CD8-positive, alpha-beta memory T cell (primary cell): ENCODE data around the gene ATXN1. TPM values are rescaled to one million over a fixed set of nuclear protein-coding genes. Genes with fewer than 3 reads are reported as not detected.

Experiments used
- CTCF ChIA-PET: fragments of 350-600 bp; sonication (Branson Sonifier 250); formaldehyde crosslinking; loops from one replicate; lab custom pipeline; 2021; ENCODE audit warnings: antibody characterized with exemption; lab: Charles Lee
- POLR2A ChIA-PET: fragments of 350-600 bp; sonication (Branson Sonifier 250); formaldehyde crosslinking; loops from one replicate; lab custom pipeline; 2021; ENCODE audit warnings: antibody characterized with exemption; lab: Charles Lee
- DNase-seq, 5 donors: peaks; one replicate each; pipeline versions ENCODE4 v3.0.0 to v3.0.0-alpha.2; 2020 to 2022; ENCODE audit warnings: mixed read lengths in 1 of 5
- H3K27ac ChIP-seq: one replicate; pipeline ENCODE4 v1.7.0; 2013; ENCODE audit warnings: low read depth, mild to moderate bottlenecking, low read length, moderate library complexity
- H3K27me3 ChIP-seq: 2 replicates; pipeline ENCODE4 v1.7.0; 2013; ENCODE audit warnings: low read length, mild to moderate bottlenecking; ENCODE audit not compliant: insufficient read depth, poor library complexity, severe bottlenecking
- H3K36me3 ChIP-seq: 2 replicates; pipeline ENCODE4 v1.7.0; 2013; ENCODE audit warnings: mild to moderate bottlenecking, low read length, moderate library complexity; ENCODE audit not compliant: insufficient read depth
- H3K4me1 ChIP-seq: 2 replicates; pipeline ENCODE4 v1.7.0; 2013; ENCODE audit warnings: mild to moderate bottlenecking, low read length, moderate library complexity; ENCODE audit not compliant: insufficient read depth
- H3K4me3 ChIP-seq: 2 replicates; pipeline ENCODE4 v1.7.0; 2013; ENCODE audit warnings: mild to moderate bottlenecking, low read length
- H3K9me3 ChIP-seq: 2 replicates; pipeline ENCODE4 v1.7.0; 2013; ENCODE audit warnings: mild to moderate bottlenecking, low read length
- H3K27ac Mint-ChIP-seq, 8 donors: one replicate each; pipeline ENCODE4 v1.8.0; 2020 to 2021; ENCODE audit warnings: mixed read lengths in 8 of 8, mild to moderate bottlenecking in 6 of 8, inconsistent platforms in 3 of 8, moderate library complexity in 3 of 8
- H3K27me3 Mint-ChIP-seq, 2 donors: one replicate each; pipeline ENCODE4 v1.8.0; 2020 to 2021; ENCODE audit warnings: mixed read lengths in 2 of 2, mild to moderate bottlenecking in 1 of 2, moderate library complexity in 1 of 2
- H3K36me3 Mint-ChIP-seq, 3 donors: one replicate each; pipeline ENCODE4 v1.8.0; 2020 to 2021; ENCODE audit warnings: mixed read lengths in 3 of 3, inconsistent platforms in 1 of 3, mild to moderate bottlenecking in 1 of 3
- H3K4me1 Mint-ChIP-seq, 3 donors: one replicate each; pipeline ENCODE4 v1.8.0; 2020 to 2021; ENCODE audit warnings: mixed read lengths in 3 of 3, inconsistent platforms in 1 of 3, mild to moderate bottlenecking in 1 of 3
- H3K4me3 Mint-ChIP-seq, 7 donors: one replicate each; pipeline ENCODE4 v1.8.0; 2020 to 2021; ENCODE audit warnings: mixed read lengths in 7 of 7, mild to moderate bottlenecking in 6 of 7, moderate library complexity in 4 of 7, inconsistent platforms in 2 of 7
- H3K9me3 Mint-ChIP-seq, 5 donors: one replicate each; pipeline ENCODE4 v1.8.0; 2020 to 2022; ENCODE audit warnings: mixed read lengths in 5 of 5, mild to moderate bottlenecking in 3 of 5, moderate library complexity in 2 of 5, inconsistent platforms in 1 of 5
- polyA plus RNA-seq: library from polyadenylated mRNA; unstranded; fragments of 300-500 nt; fragmentation: Illumina TruSeq; gene quantifications from one replicate; pipeline ENCODE4 v1.2.3, GENCODE V29; 2021
- total RNA-seq, 2 experiments: library from RNA; stranded (reverse); gene quantifications; one replicate each; pipeline ENCODE4 v1.2.3, GENCODE V29; 2021

Gene ATXN1
- total and polyA plus RNA-seq, 3 experiments from 2014 or later = 20.0 to 114 (median 111) TPM

GRCh38 chr6:16737925-16738324 is 23.3 kb downstream of the ATXN1 start:
- ChIA-PET CTCF (interaction anchor here (2.6 kb wide), 1 partner anchor 26 kb away, joined by 7 read pairs; no protein-coding TSS in a partner anchor), POLR2A (interaction anchor here (1.0 kb wide), 1 partner anchor 13 kb away, joined by 3 read pairs; no protein-coding TSS in a partner anchor)
- peak overlapping the region in 7 of 8 donors; percentile 13 to 71 (median 49) for H3K27ac Mint-ChIP-seq
- Histone ChIP-seq H3K27ac (no peak overlapping the region), H3K27me3 (no peaks in the 10 kb centered on the region), H3K9me3 (no peaks in the 10 kb centered on the region), H3K4me3 (no peak overlapping the region), H3K36me3 (no peaks in the 10 kb centered on the region), H3K4me1 (peaks cover 18% of the 10 kb centered on the region)
- DNase-seq = no peak
- no peaks in the 10 kb centered on the region for H3K27me3 Mint-ChIP-seq
- H3K4me3 Mint-ChIP-seq = no peak overlapping the region
- peaks cover 0 to 62% (median 10%) of the 10 kb centered on the region in 3 donors for H3K36me3 Mint-ChIP-seq
- no peaks in the 10 kb centered on the region for H3K9me3 Mint-ChIP-seq
- peaks cover 57 to 91% (median 89%) of the 10 kb centered on the region in 3 donors for H3K4me1 Mint-ChIP-seq

- POLR2A ChIA-PET = interaction anchor here (1.0 kb wide), 1 partner anchor 12 kb away, joined by 3 read pairs; no protein-coding TSS in a partner anchor
- Histone ChIP-seq H3K4me3 (no peak overlapping the region), H3K4me1 (peaks cover 23% of the 10 kb centered on the region), H3K36me3 (no peaks in the 10 kb centered on the region), H3K27me3 (no peaks in the 10 kb centered on the region), H3K9me3 (no peaks in the 10 kb centered on the region), H3K27ac (no peak overlapping the region)
- Mint-ChIP-seq H3K4me3 (no peak overlapping the region), H3K4me1 (peaks cover 57 to 91% (median 89%) of the 10 kb centered on the region in 3 donors), H3K27me3 (no peaks in the 10 kb centered on the region), H3K27ac (peak overlapping the region; percentile 22 to 92 (median 62)), H3K9me3 (no peaks in the 10 kb centered on the region), H3K36me3 (peaks cover 0 to 56% (median 10%) of the 10 kb centered on the region in 3 donors)
- CTCF ChIA-PET = interaction anchor here (1.3 to 2.0 kb wide), 3 partner anchors 10 to 27 kb away, joined by 3 to 8 read pairs (median 6); no protein-coding TSS in a partner anchor
- DNase-seq = no peak
Measured at GRCh38 chr6:16736856-16737775, 24.1 kb downstream of the ATXN1 start.

- Mint-ChIP-seq H3K4me1 (peaks cover 55 to 88% (median 87%) of the 10 kb centered on the region in 3 donors), H3K27ac (peak overlapping the region in 2 of 8 donors; percentile 36 to 75), H3K36me3 (peaks cover 0 to 44% (median 10%) of the 10 kb centered on the region in 3 donors), H3K27me3 (peaks cover 0 to 3% of the 10 kb centered on the region in 2 donors), H3K9me3 (no peaks in the 10 kb centered on the region), H3K4me3 (no peak overlapping the region)
- CTCF ChIA-PET = no interaction called here
- no peaks in the 10 kb centered on the region for H3K27me3 ChIP-seq
- peaks cover 25% of the 10 kb centered on the region for H3K4me1 ChIP-seq
- no peaks in the 10 kb centered on the region for H3K36me3 ChIP-seq
- H3K9me3 ChIP-seq = no peaks in the 10 kb centered on the region
- POLR2A ChIA-PET = no interaction called here
- H3K4me3 ChIP-seq = no peak overlapping the region
- no peak for DNase-seq
- no peak overlapping the region for H3K27ac ChIP-seq
Measured at GRCh38 chr6:16735014-16735413, 26.2 kb downstream of the ATXN1 start.

GRCh38 chr6:16733085-16733484 is 28.2 kb downstream of the ATXN1 start:
- Mint-ChIP-seq H3K4me3 (no peak overlapping the region), H3K36me3 (peaks cover 0 to 36% (median 5%) of the 10 kb centered on the region in 3 donors), H3K4me1 (peaks cover 60 to 90% (median 88%) of the 10 kb centered on the region in 3 donors), H3K9me3 (no peaks in the 10 kb centered on the region), H3K27me3 (peaks cover 0 to 3% of the 10 kb centered on the region in 2 donors), H3K27ac (peak overlapping the region; percentile 76 to 92 (median 84))
- H3K4me3 ChIP-seq = no peak overlapping the region
- DNase-seq = no peak
- H3K4me1 ChIP-seq = peaks cover 37% of the 10 kb centered on the region
- no peak overlapping the region for H3K27ac ChIP-seq
- ChIA-PET CTCF (interaction anchor here (0.8 to 4.4 kb wide), 4 partner anchors 26 to 133 kb away, joined by 3 to 37 read pairs (median 4); partner anchors contain the start of gene ATXN1), POLR2A (interaction anchor here (2.1 to 2.6 kb wide), 2 partner anchors 26 to 28 kb away, joined by 18 to 27 read pairs; partner anchors contain the start of gene ATXN1)
- no peaks in the 10 kb centered on the region for H3K27me3 ChIP-seq
- no peaks in the 10 kb centered on the region for H3K9me3 ChIP-seq
- H3K36me3 ChIP-seq = no peaks in the 10 kb centered on the region

GRCh38 chr6:16731478-16732051 is 29.7 kb downstream of the ATXN1 start:
- Mint-ChIP-seq H3K27ac (peak overlapping the region; percentile 76 to 96 (median 88)), H3K4me3 (peak overlapping the region; percentile 73 to 83 (median 79)), H3K4me1 (peaks cover 58 to 87% (median 84%) of the 10 kb centered on the region in 3 donors), H3K36me3 (peaks cover 0 to 28% (median 5%) of the 10 kb centered on the region in 3 donors), H3K27me3 (peaks cover 0 to 3% of the 10 kb centered on the region in 2 donors), H3K9me3 (no peaks in the 10 kb centered on the region)
- DNase-seq = peak in 2 of 5 donors; percentile 44 to 69
- POLR2A ChIA-PET = interaction anchor here (0.6 to 2.6 kb wide), 7 partner anchors 8 to 425 kb away, joined by 3 to 27 read pairs (median 13); partner anchors contain the start of gene ATXN1
- Histone ChIP-seq H3K36me3 (no peaks in the 10 kb centered on the region), H3K4me3 (no peak overlapping the region), H3K27me3 (no peaks in the 10 kb centered on the region), H3K4me1 (peaks cover 37% of the 10 kb centered on the region), H3K27ac (peak overlapping the region; percentile 21), H3K9me3 (no peaks in the 10 kb centered on the region)
- CTCF ChIA-PET = interaction anchor here (0.7 to 4.4 kb wide), 13 partner anchors 8 to 221 kb away, joined by 3 to 37 read pairs (median 4); partner anchors contain the start of gene ATXN1

GRCh38 chr6:16730738-16731477 is 30.4 kb downstream of the ATXN1 start:
- H3K36me3 Mint-ChIP-seq = peaks cover 0 to 26% (median 5%) of the 10 kb centered on the region in 3 donors
- peaks cover 0 to 3% of the 10 kb centered on the region in 2 donors for H3K27me3 Mint-ChIP-seq
- peak overlapping the region; percentile 73 to 82 (median 74) for H3K4me3 Mint-ChIP-seq
- H3K27ac Mint-ChIP-seq = peak overlapping the region; percentile 36 to 96 (median 88)
- H3K4me3 ChIP-seq = no peak overlapping the region
- peaks cover 37% of the 10 kb centered on the region for H3K4me1 ChIP-seq
- CTCF ChIA-PET = interaction anchor here (1.0 to 4.4 kb wide), 10 partner anchors 9 to 220 kb away, joined by 3 to 37 read pairs (median 6); partner anchors contain the start of gene ATXN1
- POLR2A ChIA-PET = interaction anchor here (0.6 to 2.6 kb wide), 8 partner anchors 9 to 424 kb away, joined by 3 to 27 read pairs (median 10); partner anchors contain the start of gene ATXN1
- peak in 1 of 5 donors; percentile 59 for DNase-seq
- H3K27ac ChIP-seq = peak overlapping the region; percentile 3
- no peaks in the 10 kb centered on the region for H3K27me3 ChIP-seq
- no peaks in the 10 kb centered on the region for H3K36me3 ChIP-seq
- H3K4me1 Mint-ChIP-seq = peaks cover 58 to 81% (median 78%) of the 10 kb centered on the region in 3 donors
- H3K9me3 ChIP-seq = no peaks in the 10 kb centered on the region
- H3K9me3 Mint-ChIP-seq = no peaks in the 10 kb centered on the region

GRCh38 chr6:16729744-16730143 is 31.5 kb downstream of the ATXN1 start:
- Mint-ChIP-seq H3K27ac (peak overlapping the region in 7 of 8 donors; percentile 35 to 81 (median 56)), H3K4me3 (peak overlapping the region in 3 of 7 donors; percentile 12 to 62 (median 20)), H3K27me3 (peaks cover 0 to 3% of the 10 kb centered on the region in 2 donors), H3K9me3 (no peaks in the 10 kb centered on the region), H3K4me1 (peaks cover 60 to 86% (median 80%) of the 10 kb centered on the region in 3 donors), H3K36me3 (peaks cover 0 to 23% (median 7%) of the 10 kb centered on the region in 3 donors)
- ChIA-PET CTCF (no interaction called here), POLR2A (interaction anchor here (0.6 kb wide), 1 partner anchor 29 kb away, joined by 4 read pairs; no protein-coding TSS in a partner anchor)
- DNase-seq = no peak
- Histone ChIP-seq H3K36me3 (no peaks in the 10 kb centered on the region), H3K4me3 (no peak overlapping the region), H3K4me1 (peaks cover 37% of the 10 kb centered on the region), H3K9me3 (no peaks in the 10 kb centered on the region), H3K27ac (no peak overlapping the region), H3K27me3 (no peaks in the 10 kb centered on the region)
